NCI-H146 (cell line): Measurements from ENCODE around the gene SH3BGRL2.

Experiments
- DNase-seq: peaks from one replicate; lab custom pipeline; 2025; lab: John Stamatoyannopoulos, UW

The SH3BGRL2 gene

DNA sequence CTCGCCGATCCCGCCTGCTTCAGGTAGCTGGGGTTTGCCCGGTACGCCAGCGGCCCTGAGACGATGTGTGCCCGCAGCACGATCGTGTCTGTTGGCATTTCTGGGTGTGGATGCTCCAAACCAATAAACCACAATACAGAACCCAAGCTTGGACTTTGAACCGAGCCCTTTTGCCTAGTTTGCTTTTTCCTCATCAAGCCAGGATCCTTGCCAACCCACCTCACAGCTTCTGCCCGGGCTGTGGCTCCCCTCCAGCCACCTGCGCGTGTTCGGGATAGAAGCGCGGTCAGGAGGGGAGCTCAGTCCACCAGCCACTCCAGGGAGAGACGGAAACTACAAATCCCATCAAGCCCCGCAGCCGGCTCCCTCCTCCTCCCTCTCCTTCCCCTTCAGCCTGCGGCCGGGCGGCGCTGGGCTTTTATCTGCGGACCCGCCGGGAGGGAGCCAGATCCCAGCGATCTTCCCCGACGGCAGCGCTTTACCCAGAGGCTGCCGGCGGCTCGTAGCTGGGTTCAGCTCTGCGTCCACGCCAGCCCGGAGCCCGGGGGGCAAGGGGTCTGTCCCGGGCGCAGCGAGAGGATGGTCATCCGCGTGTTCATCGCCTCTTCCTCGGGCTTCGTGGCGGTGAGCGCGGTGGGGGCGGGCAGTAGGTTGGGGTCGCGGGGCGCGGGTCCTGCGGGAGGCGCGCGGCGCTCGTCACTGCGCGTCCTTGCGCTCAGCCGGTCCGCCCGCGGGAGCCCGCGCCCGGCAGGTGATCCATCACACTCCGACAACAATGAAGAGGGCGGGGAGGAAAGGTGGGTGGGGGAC, at the start of gene SH3BGRL2:
SH3BGRL2 (plus strand) TSS at position 447 of the 810 bp plus-strand sequence; CDS start at position 580, 133 bp downstream.
- peak; percentile 90 for DNase-seq

GRCh38 chr6:79584332-79584731, 46.8 kb upstream of the SH3BGRL2 start:
- no peak for DNase-seq

- DNase-seq = no peak
Measured at GRCh38 chr6:79586548-79586947, 44.6 kb upstream of the SH3BGRL2 start.

- no peak for DNase-seq
Measured at GRCh38 chr6:79589701-79590100, 41.4 kb upstream of the SH3BGRL2 start.

GRCh38 chr6:79597155-79597554, 34.0 kb upstream of the SH3BGRL2 start:
- DNase-seq = no peak

GRCh38 chr6:79598012-79598411, 33.1 kb upstream of the SH3BGRL2 start:
- DNase-seq = no peak

DNA sequence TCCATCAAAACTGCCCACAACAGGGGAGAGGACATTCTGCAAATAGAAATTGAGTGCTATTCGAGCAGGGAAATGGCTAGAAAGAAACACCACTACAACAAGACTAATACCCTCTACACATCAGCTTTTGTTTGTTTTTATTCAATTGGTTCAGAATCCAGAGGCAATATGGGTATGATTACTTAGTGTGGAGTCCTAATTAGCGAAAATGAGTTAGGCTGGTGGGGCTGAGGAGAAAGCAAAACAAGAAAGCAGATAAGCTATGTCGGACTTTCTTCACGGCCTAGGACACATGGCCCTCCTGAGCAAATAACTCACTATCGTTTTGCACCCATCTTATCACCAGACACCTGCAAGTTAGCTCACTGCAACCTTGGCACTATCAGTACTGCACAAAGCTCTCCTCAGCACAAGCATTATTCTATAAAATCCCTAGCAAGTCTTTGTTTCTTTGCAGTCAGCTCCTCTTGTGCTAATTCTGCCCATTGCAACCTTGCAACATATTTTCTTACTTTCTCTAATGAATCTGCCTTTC, 31.3 kb upstream of the SH3BGRL2 start:
- DNase-seq = peak; percentile 14

- no peak for DNase-seq
Measured at GRCh38 chr6:79600313-79600712, 30.8 kb upstream of the SH3BGRL2 start.

DNA sequence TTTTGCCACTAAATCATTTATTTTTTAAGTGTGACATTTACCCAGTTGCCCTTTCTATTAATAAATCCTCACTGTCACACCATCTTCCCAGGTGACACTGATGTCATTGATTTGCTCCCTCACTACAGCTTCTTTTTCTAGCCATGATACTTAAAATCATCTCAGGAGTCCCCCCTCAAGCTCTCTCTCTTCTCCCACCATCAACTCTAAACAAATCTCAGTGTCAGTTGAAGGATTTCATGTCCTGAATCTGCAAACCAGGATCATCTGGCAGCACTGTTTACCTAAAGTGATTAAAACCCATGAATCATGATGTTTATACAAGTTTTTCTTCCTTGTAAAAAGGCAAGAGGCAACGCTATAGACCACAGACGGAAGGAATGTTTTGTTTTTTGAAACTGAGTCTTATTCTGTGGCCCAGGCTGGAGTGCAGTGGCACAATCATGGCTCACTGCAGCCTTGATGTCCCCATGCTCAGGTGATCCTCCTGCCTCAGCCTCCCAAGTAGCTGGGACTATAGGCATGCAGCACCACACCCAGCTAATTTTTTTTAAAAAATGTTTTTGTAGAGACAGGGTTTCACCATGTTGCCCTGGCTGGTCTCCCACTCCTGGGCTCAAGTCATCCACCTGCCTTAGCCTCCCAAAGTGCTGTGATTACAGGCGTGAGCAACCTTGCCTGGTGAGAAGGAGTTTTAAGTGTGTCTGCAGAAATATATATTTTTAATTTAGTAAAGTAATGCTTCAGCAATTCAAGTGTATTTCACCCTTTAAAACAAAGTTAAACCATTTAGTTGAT, 30.1 kb upstream of the SH3BGRL2 start:
- no peak for DNase-seq

DNA sequence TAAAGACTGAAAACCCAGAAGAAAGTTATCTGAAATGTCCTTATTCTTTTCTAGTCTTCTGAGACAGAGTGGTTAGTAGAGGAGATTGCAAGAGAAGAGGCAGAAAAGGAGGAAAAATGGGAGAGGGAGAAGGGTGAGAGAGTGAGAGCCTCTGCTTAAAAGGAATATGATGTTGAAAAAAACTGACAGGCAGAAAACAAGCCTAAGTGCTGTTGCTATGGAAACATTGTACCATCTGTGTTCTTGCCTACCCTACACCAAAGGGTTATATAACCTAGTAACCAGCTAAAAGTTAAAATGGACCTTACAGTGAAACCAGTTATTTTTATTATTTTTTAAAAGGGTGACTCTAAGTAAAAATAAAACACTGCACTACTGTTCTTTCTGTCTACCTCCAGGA, 28.3 kb upstream of the SH3BGRL2 start:
- DNase-seq = no peak

GRCh38 chr6:79604583-79605037, 26.5 kb upstream of the SH3BGRL2 start:
- no peak for DNase-seq

DNA sequence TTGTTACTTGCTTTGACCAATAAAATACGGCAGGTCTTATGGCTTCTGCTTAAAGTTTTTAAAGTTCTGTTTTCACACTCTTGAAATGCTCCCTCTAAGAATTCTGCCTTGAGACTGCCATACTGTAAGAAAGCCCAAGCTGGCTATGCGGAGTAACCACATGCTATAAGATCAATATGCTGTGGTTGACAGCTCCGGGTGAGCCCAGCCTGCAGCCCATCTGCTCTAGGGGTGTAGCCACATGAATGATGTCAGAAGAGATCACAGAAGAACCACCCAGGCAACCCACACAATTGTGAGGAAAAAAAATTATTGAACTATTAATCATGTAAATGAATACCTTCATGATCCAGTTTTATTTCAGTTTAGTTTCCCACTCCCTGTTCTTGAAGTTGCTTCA, 26.1 kb upstream of the SH3BGRL2 start:
- DNase-seq = no peak

- no peak for DNase-seq
Measured at GRCh38 chr6:79605968-79606764, 25.0 kb upstream of the SH3BGRL2 start.

DNA sequence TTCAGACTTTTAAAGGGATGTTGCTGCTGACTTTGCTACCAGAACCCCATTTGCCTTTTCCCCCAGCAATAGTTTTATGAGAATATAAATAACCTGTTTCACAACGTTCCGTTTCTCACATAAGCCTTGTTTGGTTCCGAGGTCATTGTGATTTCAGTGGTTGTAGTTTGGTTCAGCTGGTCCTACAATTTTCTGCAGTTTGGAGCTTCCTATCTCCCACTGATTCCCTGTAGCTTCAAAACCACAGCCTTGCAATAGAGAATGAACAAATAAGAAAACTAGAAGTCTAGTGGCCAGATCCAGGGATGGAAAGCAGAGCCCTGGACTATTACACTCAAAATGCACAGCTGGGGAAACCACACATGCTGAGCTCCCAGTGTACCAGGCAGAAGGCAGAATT, 24.1 kb upstream of the SH3BGRL2 start:
- DNase-seq = no peak

DNA sequence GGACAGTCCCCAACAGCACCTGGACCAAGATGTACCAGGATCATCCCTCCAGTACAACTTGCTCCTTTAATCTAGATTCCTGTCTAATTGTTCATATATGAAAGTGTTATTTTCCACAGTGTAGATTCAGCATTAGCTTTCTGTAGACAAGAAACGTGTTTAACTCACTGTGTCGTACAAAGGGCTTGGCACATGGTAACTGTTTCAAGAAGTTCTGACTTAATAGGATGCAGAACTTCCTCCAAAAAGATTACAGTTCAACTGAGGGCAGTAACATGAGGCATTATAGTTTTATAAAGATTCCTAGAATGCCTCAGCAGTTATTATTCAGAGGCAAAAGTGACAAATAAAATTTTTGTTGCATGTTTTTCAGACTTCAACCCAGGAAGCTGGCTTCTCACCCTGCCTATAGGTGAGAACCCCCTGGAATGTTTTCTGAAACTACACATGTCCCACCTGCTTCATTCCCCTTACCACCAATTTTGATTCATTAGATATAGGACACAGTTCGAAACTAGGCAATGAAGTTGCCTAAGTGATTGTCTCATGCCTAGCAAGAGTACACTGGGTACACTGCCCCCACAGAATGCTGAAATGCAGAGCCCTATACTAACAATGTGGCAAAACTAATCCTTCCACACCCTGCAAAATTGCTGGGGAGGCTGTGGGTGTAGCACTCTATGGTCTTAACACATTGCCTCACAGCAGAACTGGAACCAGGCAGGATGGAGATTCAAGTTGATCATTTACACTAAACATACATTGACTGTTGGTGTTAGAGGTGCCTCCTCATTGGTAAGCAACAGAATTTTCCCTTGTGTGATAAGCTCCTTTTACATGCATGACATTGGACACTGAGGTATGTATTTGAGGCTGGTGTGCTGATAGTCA, 22.6 kb upstream of the SH3BGRL2 start:
- DNase-seq = no peak

DNA sequence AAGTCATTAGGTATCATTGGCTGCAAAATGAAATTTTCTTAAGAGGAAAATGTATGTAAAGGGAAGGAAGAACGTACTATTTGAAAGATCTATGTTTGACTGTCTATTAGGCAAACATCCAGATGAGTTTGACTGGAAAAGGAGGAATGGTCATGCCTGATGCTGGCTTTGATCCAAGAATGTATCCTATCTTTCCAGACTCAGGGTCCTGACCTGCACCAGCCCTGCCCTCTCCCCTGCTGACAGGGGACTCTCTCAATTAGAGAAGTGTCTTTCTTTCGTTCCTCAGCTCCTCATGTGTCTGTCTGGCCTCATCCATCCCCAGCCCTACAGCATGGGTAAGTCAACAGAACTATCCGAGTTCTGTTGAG, 21.9 kb upstream of the SH3BGRL2 start:
- no peak for DNase-seq

- no peak for DNase-seq
Measured at GRCh38 chr6:79610306-79611009, 20.7 kb upstream of the SH3BGRL2 start.

DNA sequence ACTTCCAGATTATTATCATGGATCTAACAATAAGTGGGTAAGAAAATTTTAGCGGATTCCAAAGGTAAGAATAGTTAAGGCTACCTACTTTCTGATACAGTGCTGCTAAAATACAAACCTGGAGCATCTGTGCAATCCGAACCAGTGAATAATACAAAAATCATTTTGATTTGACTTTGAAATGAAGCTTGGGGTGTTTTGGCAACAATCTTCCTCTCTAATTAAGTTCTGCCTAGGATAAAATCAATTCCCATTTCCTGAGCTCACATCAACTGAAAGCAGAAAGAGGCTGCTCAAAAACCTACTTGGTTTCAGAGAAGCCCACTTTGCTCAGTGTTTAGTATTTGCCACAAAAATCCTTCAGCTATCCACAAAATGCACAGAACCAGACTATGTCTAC, 18.7 kb upstream of the SH3BGRL2 start:
- no peak for DNase-seq

DNA sequence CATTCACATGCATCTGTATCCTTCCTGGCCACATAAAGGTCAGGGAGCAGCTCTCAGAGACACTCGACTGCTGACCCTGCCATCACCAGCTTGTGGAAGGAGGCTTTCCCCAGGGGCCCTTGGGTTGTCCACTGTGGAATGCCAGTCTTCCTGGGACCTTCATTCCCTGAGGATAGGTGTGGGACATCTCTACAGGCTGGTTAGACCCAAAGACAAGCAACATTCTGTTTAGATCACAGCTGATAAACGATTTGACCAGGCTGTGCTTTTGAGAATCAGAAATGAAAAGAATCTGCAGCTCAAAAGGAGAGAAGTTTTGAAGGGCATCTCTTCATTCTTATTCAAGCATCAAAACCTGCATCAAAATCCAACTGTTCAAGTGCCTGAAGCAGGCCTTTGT, 18.2 kb upstream of the SH3BGRL2 start:
- DNase-seq = no peak

DNA sequence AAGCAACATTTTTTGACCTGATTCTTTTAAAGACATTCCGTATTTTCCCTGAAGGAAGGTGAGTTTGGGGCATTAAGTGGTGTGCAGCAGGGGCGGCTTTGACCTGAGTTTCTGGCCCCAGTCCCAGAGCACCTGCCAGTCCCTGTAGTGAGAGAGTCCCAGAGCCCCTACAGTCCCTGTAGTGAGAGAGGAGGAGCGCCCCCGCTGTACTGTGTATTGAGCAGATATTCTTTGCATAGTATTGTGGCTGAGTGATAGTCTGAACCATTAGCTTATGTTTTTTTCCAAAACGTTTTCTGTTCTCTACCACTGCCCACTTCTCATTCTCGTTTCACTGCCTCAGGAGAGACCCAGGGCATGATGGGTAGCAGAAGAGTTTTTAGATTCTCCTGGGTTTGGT, 17.2 kb upstream of the SH3BGRL2 start:
- DNase-seq = no peak
